DOHH2 (cell line): ENCODE measurements around the gene FAM171A1.

Experiments used
- EZH2phosphoT487 ChIP-seq: fragments of 200-600 bp; sonication (generic); IDR thresholded peaks from 2 replicates; pipeline ENCODE4 v1.6.1; 2017; ENCODE audit warnings: borderline replicate concordance, mild to moderate bottlenecking, antibody characterized with exemption, low read length, moderate library complexity, mixed read lengths
- TF ChIP-seq, protein P1 (sequence below): fragments of 200-600 bp; sonication (generic); IDR thresholded peaks from one replicate; pipeline ENCODE4 v1.5.1; 2014; ENCODE audit warnings: antibody characterized with exemption, mild to moderate bottlenecking, low read depth, low read length; ENCODE audit not compliant: poor library complexity, severe bottlenecking

DNA sequence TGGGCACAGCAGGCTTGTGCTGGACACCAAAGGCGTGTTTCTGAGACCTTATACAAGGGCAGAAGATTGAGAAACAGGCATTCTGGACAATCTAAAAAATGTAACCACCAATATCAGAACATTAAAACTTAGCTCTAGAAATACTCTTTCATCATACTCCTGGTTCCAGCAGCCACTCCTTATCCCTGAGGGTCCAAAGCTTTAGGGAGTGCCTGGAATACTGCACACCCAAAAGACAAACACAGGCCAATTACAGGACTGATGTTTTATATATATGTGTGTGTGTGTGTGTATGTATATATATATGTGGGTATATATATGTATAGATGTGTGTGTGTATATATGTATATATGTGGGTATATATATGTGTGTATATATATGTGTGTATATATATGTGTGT, 39.6 kb downstream of the FAM171A1 start:
- TF ChIP-seq, protein P1, sequence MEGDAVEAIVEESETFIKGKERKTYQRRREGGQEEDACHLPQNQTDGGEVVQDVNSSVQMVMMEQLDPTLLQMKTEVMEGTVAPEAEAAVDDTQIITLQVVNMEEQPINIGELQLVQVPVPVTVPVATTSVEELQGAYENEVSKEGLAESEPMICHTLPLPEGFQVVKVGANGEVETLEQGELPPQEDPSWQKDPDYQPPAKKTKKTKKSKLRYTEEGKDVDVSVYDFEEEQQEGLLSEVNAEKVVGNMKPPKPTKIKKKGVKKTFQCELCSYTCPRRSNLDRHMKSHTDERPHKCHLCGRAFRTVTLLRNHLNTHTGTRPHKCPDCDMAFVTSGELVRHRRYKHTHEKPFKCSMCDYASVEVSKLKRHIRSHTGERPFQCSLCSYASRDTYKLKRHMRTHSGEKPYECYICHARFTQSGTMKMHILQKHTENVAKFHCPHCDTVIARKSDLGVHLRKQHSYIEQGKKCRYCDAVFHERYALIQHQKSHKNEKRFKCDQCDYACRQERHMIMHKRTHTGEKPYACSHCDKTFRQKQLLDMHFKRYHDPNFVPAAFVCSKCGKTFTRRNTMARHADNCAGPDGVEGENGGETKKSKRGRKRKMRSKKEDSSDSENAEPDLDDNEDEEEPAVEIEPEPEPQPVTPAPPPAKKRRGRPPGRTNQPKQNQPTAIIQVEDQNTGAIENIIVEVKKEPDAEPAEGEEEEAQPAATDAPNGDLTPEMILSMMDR = no peak
- no peak for TF ChIP-seq EZH2phosphoT487
